Gastrocnemius medialis (tissue), 4 donors: ENCODE results near the gene XPR1.

Experiments
- POLR2A ChIP-seq, 2 donors: fragments of 450-650 bp; IDR thresholded peaks; one replicate each; pipeline ENCODE4 v1.6.1; 2017; ENCODE audit warnings: antibody characterized with exemption in 2 of 2, mild to moderate bottlenecking in 2 of 2, moderate library complexity in 2 of 2
- TF ChIP-seq, protein P1 (sequence below), 5 experiments: fragments of 450-650 bp in 3 of 5; fragments of 200-600 bp in 2 of 5; sonication (generic) in 2 of 5; IDR thresholded peaks in 4 of 5; conservative IDR thresholded peaks in 1 of 5; 1 replicate in 4 of 5; 2 replicates in 1 of 5; pipeline ENCODE4 v1.5.1; 2016 to 2019; ENCODE audit warnings: antibody characterized with exemption in 5 of 5, mild to moderate bottlenecking in 3 of 5, moderate library complexity in 3 of 5

DNA sequence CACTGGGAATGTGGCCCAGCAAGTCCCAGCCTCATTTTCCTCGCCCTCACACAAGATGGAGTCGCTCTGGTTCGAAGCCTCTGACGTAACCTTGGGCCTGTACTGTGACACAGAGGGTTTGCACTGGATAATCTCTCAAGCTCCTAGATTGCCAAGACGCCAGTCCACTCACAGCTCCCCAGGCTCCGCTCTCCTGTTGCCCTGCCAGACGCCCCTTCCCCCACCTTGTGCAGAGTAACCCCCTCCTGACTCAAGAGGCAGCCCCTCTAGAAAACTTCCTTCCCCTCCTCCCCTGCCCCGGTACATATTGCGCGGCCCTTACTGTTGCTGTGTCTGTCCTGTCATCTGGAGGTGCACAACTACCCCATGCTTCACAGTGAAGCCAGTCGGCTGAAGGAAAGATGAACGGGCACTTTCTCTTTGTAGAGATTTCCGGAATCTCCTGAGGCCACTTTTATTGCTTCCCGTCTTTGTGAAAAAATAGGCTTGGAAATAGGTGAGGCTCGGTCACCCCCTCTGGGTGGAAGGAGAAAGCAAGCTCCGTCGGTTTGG is 279.9 kb downstream of the XPR1 start:
- TF ChIP-seq POLR2A (IDR thresholded peaks at IDR 0.05) = no peak
- TF ChIP-seq, protein P1, sequence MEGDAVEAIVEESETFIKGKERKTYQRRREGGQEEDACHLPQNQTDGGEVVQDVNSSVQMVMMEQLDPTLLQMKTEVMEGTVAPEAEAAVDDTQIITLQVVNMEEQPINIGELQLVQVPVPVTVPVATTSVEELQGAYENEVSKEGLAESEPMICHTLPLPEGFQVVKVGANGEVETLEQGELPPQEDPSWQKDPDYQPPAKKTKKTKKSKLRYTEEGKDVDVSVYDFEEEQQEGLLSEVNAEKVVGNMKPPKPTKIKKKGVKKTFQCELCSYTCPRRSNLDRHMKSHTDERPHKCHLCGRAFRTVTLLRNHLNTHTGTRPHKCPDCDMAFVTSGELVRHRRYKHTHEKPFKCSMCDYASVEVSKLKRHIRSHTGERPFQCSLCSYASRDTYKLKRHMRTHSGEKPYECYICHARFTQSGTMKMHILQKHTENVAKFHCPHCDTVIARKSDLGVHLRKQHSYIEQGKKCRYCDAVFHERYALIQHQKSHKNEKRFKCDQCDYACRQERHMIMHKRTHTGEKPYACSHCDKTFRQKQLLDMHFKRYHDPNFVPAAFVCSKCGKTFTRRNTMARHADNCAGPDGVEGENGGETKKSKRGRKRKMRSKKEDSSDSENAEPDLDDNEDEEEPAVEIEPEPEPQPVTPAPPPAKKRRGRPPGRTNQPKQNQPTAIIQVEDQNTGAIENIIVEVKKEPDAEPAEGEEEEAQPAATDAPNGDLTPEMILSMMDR (IDR thresholded peaks at IDR 0.05 in 4 of 5, conservative IDR thresholded peaks at IDR 0.05 in 1 of 5) = no peak
